GM19238 (cell line): ENCODE data around the gene PNPT1.
"Not testable (repeated sequence)": the region's sequence is repeated elsewhere in the genome, so short reads cannot be mapped to it uniquely, and the experiment has no call there.

ENCODE experiments used
- DNase-seq: peaks from one replicate; pipeline ENCODE4 v3.0.0; 2011; ENCODE audit warnings: low spot score; ENCODE audit not compliant: insufficient read length

The PNPT1 gene

DNA sequence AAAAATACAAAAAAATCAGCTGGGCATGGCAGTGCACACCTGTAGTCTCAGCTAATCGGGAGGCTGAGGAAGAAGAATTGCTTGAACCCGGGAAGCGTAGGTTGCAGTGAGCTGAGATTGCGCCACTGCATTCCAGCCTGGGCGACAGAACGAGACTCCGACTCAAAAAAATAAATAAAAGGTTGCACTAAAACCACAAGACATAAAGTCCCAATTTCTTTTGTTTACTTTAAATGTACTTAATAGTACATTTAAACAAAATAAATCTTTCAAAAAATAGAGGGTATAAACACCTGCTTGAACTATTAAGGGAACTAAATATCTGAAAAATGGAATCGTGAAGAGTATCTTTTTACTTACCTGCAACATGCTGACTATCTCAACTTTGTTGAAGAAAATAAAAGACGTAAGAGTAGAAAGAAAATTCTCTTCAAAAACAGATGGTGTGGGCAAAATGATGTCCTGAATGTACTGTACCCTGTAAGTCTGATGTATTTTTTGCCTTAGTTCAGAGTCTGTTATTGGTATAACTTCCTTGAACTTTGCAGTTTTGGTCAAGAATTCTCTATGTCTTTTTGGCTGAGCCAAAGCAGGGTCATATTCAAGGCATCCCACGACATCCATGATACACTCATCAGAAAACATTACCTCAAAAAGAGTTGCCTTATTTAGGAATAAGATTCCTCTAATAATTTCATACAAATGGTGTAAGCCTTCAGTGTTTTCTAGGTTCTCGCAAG is 95.4 kb downstream of the PNPT1 start:
- no peak for DNase-seq

DNA sequence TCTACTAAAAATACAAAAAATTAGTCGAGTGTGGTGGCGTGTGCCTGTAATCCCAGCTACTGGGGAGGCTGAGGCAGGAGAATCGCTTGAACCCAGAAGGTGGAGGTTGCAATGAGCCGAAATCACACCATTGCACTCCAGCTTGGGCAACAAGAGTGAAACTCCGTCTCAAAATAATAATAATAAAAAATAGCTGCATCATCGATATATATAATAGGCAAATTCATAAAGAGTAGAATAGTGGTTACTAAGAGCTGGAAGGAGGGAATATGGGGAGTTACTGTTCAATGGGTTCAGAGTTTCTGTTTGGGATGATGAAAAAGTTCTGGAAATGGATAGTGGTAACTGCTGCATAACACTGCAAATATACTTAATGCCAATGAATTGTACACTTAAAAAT is 96.8 kb downstream of the PNPT1 start:
- not testable (repeated sequence) for DNase-seq

DNA sequence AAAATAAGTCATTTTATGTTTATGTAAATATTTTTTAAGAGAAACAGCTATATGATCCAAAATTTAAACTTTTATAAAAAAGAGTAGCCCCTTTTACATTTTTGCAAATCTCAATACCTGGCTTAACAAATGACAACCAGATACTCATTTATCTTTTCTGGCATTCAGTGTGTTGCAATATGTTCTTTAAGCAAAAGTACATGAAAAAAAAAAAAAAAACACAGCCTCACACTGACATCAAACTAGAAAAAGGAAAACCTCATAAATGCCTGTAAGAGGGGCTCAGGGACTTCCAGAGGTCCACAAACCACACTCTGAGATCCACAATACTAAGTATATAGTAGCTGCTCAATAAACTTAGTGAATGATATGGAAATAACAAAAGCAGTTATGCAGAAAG is 98.1 kb downstream of the PNPT1 start:
- DNase-seq = no peak

DNA sequence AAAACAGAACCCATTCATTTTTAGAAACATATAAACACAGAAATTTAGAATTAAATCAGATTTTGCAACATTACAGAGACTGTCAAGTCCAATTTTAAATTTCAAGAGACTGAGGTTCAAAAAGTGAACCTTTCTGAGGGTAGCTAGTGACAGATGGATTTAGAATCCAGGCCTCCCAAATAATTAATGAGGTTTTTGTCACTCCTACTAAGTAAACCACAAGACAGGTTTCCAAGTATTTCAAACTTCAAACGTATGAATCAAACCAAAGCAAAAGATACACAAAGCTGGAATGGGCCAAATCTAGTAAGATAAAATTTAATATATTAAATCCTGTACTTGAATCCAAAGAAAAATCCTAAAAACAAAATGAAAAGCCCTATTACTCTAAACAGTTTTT is 101.5 kb downstream of the PNPT1 start:
- no peak for DNase-seq

DNA sequence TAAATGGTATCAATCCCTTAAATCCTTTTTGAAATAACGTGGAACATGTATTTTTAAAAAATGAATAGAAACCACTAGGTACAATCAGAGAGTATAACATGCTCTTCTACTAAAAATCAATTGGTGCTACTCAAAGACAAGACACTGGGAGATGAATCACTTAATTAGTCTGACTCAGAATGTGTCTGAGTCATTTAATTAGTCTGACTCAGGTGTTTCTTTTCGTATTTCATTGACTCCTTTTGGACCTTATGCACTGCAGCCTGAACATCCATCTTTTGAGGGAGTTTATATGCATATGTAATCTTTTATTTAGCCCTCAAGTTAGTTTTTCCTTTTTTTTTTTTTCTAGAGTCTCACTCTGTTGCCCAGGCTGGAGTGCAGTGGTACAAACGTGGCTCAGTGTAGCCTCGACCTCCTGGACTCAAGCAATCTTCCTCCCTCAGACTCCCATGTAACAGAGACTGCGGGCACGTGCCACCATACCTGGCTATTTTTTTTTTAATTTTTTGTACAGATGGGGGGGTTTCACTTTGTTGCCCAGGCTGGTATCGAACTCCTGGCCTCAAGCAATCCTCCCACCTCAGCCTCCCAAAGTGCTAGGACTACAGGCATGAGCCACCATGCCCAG is 102.7 kb downstream of the PNPT1 start:
- DNase-seq = no peak

DNA sequence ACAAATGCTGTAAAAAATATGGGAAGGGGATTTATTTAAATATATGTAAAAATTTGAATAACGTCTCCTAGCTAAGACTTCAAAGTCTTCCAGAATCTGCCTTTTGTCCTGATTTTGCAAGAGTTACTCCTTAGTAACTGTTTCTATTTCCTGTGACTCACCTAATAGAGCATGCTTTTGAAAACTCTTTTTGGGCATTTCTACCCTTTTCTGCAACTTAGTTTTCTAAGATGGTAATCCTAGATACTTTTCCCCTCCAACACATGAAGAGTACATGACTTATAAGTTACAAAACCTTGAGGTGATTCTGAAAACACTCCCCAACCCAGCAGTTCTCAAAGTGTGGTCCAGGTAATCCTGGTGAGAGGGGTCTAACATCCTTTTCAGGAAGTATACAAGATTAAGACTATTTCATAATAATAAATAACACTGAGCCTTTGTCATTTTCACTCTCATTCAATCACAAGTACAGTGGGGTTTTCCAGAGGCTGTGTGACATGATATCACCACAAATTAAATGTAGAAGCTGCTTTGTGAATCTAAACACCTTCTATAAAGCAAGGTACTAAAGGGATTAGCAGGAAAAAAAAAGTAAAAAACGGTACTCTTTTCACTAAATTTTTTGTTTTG is 108.1 kb downstream of the PNPT1 start:
- DNase-seq = no peak
